LNCaP clone FGC (cell line): ENCODE measurements around the gene POLR2C.
A peak's percentile ranks its signal among the peaks of the same experiment; 100 is the strongest.

Experiments used
- DNase-seq: peaks from one replicate; pipeline ENCODE4 v3.0.0-alpha.2; 2011; ENCODE audit warnings: low read depth
- H3K4me3 ChIP-seq: 2 replicates; pipeline ENCODE4 v1.5.1; 2011; ENCODE audit warnings: mild to moderate bottlenecking, low read depth, low read length, control low read depth
- CTCF ChIP-seq: IDR thresholded peaks from 2 replicates; pipeline ENCODE4 v1.5.1; 2012; ENCODE audit warnings: mild to moderate bottlenecking; ENCODE audit not compliant: control insufficient read depth, insufficient read depth; ENCODE audit errors: extremely low read depth

Gene POLR2C

GRCh38 chr16:57469917-57470470 is 7.5 kb downstream of the POLR2C start:
- no peak for DNase-seq
- TF ChIP-seq CTCF, result no peak
- H3K4me3 ChIP-seq, result no peak overlapping the region

DNA sequence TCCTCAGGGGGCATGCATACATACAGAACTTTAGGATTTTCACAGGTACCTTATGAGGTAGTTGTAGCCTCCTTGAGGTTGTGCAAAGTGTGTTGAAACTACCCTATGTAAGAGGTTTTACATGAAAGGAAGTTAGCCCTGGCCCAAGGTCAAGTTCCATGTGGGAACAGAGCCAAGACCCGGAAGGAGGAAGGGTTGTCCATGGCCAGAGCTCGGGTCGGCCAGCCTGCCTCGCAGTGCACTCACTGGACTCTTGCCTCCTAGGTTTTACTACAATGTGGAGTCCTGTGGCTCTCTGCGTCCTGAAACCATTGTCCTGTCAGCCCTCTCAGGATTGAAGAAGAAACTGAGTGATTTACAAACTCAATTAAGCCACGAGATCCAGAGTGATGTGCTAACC is 8.2 kb downstream of the POLR2C start:
- no peak overlapping the region for H3K4me3 ChIP-seq
- peak; percentile 38 for DNase-seq
- TF ChIP-seq CTCF, result no peak

DNA sequence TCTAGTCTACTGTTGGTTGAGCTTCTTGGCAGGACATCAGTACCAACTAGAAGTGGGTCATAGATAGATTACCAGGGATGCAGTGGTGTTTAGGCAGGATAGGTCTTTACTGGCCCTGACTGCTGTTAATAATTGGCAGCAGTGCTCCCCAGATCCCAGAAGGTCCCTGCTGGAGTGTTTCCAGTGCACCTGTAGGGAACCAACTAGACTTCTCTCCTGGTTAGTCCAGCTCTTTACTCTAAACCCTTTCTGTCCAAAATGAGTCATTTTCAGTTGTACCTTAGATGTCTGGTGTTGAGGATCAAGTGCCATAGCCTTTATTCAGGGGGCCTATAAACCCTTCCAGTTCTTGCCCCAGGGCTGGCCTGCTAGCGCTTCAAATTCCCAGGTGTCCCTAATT is 8.7 kb downstream of the POLR2C start:
- DNase-seq, result no peak
- H3K4me3 ChIP-seq, result no peak overlapping the region
- no peak for TF ChIP-seq CTCF

- TF ChIP-seq CTCF, result no peak
- DNase-seq, result no peak
- no peak overlapping the region for H3K4me3 ChIP-seq
Measured at GRCh38 chr16:57471852-57472664, 9.6 kb downstream of the POLR2C start.

GRCh38 chr16:57472665-57473060 is 10.2 kb downstream of the POLR2C start:
- TF ChIP-seq CTCF, result no peak
- H3K4me3 ChIP-seq, result no peak overlapping the region
- no peak for DNase-seq

DNA sequence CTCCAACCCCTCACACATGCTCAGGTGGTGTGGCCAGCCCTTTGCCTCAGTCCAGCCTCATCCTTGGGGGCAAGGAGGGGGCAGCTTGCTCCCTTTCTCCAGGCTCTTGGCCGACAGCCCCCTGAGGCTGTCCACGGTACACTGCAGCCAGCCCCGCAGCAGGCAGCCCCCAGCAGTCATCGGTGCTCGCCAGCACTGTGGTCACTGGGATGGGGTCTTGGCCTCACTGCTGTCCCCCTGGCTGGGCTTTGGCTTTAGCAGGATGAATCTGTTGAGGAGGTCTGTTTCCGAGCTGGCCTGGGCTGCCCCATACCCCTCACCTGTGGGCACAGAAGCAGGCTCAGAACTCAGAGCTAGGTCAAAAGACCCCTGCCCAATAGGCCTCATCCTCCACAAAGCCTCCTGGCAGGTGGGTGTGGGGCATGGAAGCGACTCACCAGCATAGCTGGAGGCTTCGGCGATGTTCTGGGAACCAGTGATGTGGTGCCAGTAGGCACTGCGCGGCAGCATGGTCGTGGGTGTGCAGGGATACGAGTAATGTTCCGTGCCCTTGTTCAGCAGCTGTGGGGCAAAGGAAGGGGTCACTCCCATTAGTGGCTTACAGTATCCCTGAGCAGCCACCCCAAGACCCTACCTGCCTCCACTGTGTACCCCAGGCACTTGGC is 10.8 kb downstream of the POLR2C start:
- no peak for DNase-seq
- no peak for TF ChIP-seq CTCF
- no peak overlapping the region for H3K4me3 ChIP-seq

DNA sequence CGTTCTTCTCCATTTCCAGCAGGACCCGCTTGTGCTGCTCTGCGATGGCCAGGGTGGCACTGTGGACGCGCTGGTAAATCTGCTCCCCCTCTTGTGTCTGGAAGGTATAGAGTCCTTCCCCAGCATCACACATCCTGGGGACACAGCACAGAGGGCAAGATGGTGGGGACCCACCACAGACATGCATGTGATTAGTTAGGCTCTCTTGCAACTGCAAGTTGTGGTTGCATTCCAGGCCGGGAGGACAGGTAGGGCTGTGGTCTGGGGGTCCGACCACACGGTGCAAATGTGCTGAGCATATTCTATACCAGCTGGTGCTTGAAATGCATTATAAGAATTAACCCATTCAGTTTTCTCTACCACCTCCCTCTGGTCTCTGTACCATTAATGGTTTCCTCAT is 11.4 kb downstream of the POLR2C start:
- H3K4me3 ChIP-seq, result no peak overlapping the region
- no peak for DNase-seq
- TF ChIP-seq CTCF, result no peak
